ENCODE data around the gene AMFR.

Gene AMFR

GRCh38 chr16:56354016-56354415 is 71.3 kb downstream of the AMFR start:
- no peak for TF ChIP-seq GATA3 (IDR thresholded peaks at IDR 0.05; ENCODE audit: low read depth, low read length)
- TF ChIP-seq GATA2 (IDR thresholded peaks at IDR 0.05; ENCODE audit: low read depth, low read length) = no peak

GRCh38 chr16:56353054-56353921 is 72.1 kb downstream of the AMFR start:
- TF ChIP-seq GATA3 (IDR thresholded peaks at IDR 0.05; ENCODE audit: low read depth, low read length) (no peak), GATA2 (IDR thresholded peaks at IDR 0.05; ENCODE audit: low read depth, low read length) (no peak)

- no peak for TF ChIP-seq GATA2 (IDR thresholded peaks at IDR 0.05; ENCODE audit: low read depth, low read length)
Observed at GRCh38 chr16:56352351-56353053, 72.8 kb downstream of the AMFR start.

- TF ChIP-seq GATA2 (IDR thresholded peaks at IDR 0.05; ENCODE audit: low read depth, low read length) = no peak
- TF ChIP-seq GATA3 (IDR thresholded peaks at IDR 0.05; ENCODE audit: low read depth, low read length) = no peak
Observed at GRCh38 chr16:56351481-56351880, 73.9 kb downstream of the AMFR start.

- TF ChIP-seq GATA2 (IDR thresholded peaks at IDR 0.05; ENCODE audit: low read depth, low read length) (no peak), GATA3 (IDR thresholded peaks at IDR 0.05; ENCODE audit: low read depth, low read length) (no peak)
Observed at GRCh38 chr16:56350491-56351405, 74.6 kb downstream of the AMFR start.

GRCh38 chr16:56349711-56350161 is 75.6 kb downstream of the AMFR start:
- no peak for TF ChIP-seq GATA3 (IDR thresholded peaks at IDR 0.05; ENCODE audit: low read depth, low read length)
- TF ChIP-seq GATA2 (IDR thresholded peaks at IDR 0.05; ENCODE audit: low read depth, low read length) = no peak

GRCh38 chr16:56349086-56349415 is 76.3 kb downstream of the AMFR start:
- TF ChIP-seq GATA2 (IDR thresholded peaks at IDR 0.05; ENCODE audit: low read depth, low read length) = no peak
- TF ChIP-seq GATA3 (IDR thresholded peaks at IDR 0.05; ENCODE audit: low read depth, low read length) = no peak

GRCh38 chr16:56348168-56349085 is 76.9 kb downstream of the AMFR start:
- no peak for TF ChIP-seq GATA2 (IDR thresholded peaks at IDR 0.05; ENCODE audit: low read depth, low read length)
- TF ChIP-seq GATA3 (IDR thresholded peaks at IDR 0.05; ENCODE audit: low read depth, low read length) = no peak

- TF ChIP-seq GATA3 (IDR thresholded peaks at IDR 0.05; ENCODE audit: low read depth, low read length) (no peak), GATA2 (IDR thresholded peaks at IDR 0.05; ENCODE audit: low read depth, low read length) (no peak)
Observed at GRCh38 chr16:56347670-56348069, 77.7 kb downstream of the AMFR start.

- no peak for TF ChIP-seq GATA2 (IDR thresholded peaks at IDR 0.05; ENCODE audit: low read depth, low read length)
- no peak for TF ChIP-seq GATA3 (IDR thresholded peaks at IDR 0.05; ENCODE audit: low read depth, low read length)
Observed at GRCh38 chr16:56347166-56347565, 78.2 kb downstream of the AMFR start.

GRCh38 chr16:56346131-56346890 is 79.0 kb downstream of the AMFR start:
- TF ChIP-seq GATA2 (IDR thresholded peaks at IDR 0.05; ENCODE audit: low read depth, low read length) = no peak

- TF ChIP-seq GATA3 (IDR thresholded peaks at IDR 0.05; ENCODE audit: low read depth, low read length) (no peak), GATA2 (IDR thresholded peaks at IDR 0.05; ENCODE audit: low read depth, low read length) (no peak)
Observed at GRCh38 chr16:56345406-56346050, 79.8 kb downstream of the AMFR start.
